ENCODE measurements around the gene FAM135A. TPM values are rescaled to one million over a fixed set of nuclear protein-coding genes. Genes with fewer than 3 reads are reported as not detected.

Gene FAM135A
- total and polyA plus RNA-seq, 3 donors from 2014 or later, result 21.7 to 68.9 (median 67.0) TPM

GRCh38 chr6:70379473-70380013, 33.8 kb upstream of the FAM135A start:
- DNase-seq, result no peak
- intact Hi-C loops (cut with DNase I; ENCODE audit: low total_unique reads), result no loop called here
- H3K4me3 ChIP-seq, result no peak overlapping the region
- whole genome bisulfite sequencing, 2 donors, result 73 to 83% methylated on average over 4 of the region's 4 CpGs
- no peaks in the 10 kb centered on the region for H3K4me1 ChIP-seq
- H3K27me3 ChIP-seq, result no peaks in the 10 kb centered on the region
- H3K27ac ChIP-seq, result no peak overlapping the region
- no peaks in the 10 kb centered on the region for H3K36me3 ChIP-seq (ENCODE audit: low read depth, missing control alignments)
- no peak for TF ChIP-seq POLR2A (IDR thresholded peaks at IDR 0.05)
- TF ChIP-seq, protein P1, sequence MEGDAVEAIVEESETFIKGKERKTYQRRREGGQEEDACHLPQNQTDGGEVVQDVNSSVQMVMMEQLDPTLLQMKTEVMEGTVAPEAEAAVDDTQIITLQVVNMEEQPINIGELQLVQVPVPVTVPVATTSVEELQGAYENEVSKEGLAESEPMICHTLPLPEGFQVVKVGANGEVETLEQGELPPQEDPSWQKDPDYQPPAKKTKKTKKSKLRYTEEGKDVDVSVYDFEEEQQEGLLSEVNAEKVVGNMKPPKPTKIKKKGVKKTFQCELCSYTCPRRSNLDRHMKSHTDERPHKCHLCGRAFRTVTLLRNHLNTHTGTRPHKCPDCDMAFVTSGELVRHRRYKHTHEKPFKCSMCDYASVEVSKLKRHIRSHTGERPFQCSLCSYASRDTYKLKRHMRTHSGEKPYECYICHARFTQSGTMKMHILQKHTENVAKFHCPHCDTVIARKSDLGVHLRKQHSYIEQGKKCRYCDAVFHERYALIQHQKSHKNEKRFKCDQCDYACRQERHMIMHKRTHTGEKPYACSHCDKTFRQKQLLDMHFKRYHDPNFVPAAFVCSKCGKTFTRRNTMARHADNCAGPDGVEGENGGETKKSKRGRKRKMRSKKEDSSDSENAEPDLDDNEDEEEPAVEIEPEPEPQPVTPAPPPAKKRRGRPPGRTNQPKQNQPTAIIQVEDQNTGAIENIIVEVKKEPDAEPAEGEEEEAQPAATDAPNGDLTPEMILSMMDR (IDR thresholded peaks at IDR 0.05), result no peak
- no peaks in the 10 kb centered on the region for H3K9me3 ChIP-seq

GRCh38 chr6:70380252-70380651, 33.1 kb upstream of the FAM135A start:
- TF ChIP-seq, protein P1 (IDR thresholded peaks at IDR 0.05), result no peak
- TF ChIP-seq POLR2A (IDR thresholded peaks at IDR 0.05), result no peak
- H3K27me3 ChIP-seq, result no peaks in the 10 kb centered on the region
- no peak overlapping the region for H3K27ac ChIP-seq
- intact Hi-C loops (cut with DNase I; ENCODE audit: low total_unique reads), result no loop called here
- H3K4me3 ChIP-seq, result no peak overlapping the region
- H3K9me3 ChIP-seq, result no peaks in the 10 kb centered on the region
- H3K4me1 ChIP-seq, result no peaks in the 10 kb centered on the region
- H3K36me3 ChIP-seq (ENCODE audit: low read depth, missing control alignments), result no peaks in the 10 kb centered on the region
- WGBS, 2 donors, result 87 to 91% methylated on average over 5 of the region's 5 CpGs
- no peak for DNase-seq

DNA sequence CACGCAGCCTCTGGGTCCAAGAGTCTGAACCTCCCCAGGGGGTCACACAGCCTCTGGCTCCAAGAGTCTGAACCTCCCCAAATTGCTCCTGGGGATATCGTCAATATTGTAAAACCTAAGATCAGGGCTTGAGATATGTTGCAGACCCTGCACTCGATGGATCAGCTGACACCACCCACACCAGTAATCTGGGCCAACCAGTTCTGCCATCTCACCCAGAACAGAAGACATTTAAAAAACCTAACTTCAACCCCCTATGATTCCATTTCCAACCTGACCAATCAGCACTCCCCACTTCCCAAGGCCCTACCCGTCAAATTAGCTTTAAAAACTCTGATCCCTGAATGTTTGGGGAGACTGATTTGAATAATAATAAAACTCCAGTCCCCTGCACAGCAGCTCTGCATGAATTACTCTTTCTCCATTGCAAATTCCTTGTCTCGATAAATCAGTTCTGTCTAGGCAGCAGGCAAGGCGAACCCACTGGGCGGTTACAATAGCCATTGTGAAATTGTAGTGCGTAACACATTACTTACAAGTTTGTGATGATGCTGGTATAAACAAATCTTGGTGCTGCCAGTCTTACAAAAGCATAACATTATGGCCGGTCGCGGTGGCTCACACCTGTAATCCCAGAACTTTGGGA, 32.4 kb upstream of the FAM135A start:
- TF ChIP-seq, protein P1 (IDR thresholded peaks at IDR 0.05), result no peak
- TF ChIP-seq POLR2A (IDR thresholded peaks at IDR 0.05), result no peak
- Histone ChIP-seq H3K4me3 (no peak overlapping the region), H3K36me3 (ENCODE audit: low read depth, missing control alignments) (no peaks in the 10 kb centered on the region), H3K27ac (no peak overlapping the region), H3K4me1 (no peaks in the 10 kb centered on the region), H3K27me3 (no peaks in the 10 kb centered on the region), H3K9me3 (no peaks in the 10 kb centered on the region)
- 94 to 95% methylated on average over 11 of the region's 11 CpGs for WGBS, 2 donors
- no peak for DNase-seq
- intact Hi-C loops (cut with DNase I; ENCODE audit: low total_unique reads), result no loop called here

- H3K36me3 ChIP-seq (ENCODE audit: low read depth, missing control alignments), result no peaks in the 10 kb centered on the region
- DNase-seq, result no peak
- H3K27ac ChIP-seq, result no peak overlapping the region
- intact Hi-C loops (cut with DNase I; ENCODE audit: low total_unique reads), result no loop called here
- 84 to 90% methylated on average over 5 of the region's 5 CpGs for WGBS, 2 donors
- TF ChIP-seq, protein P1 (IDR thresholded peaks at IDR 0.05), result no peak
- TF ChIP-seq POLR2A (IDR thresholded peaks at IDR 0.05), result no peak
- H3K4me3 ChIP-seq, result no peak overlapping the region
- no peaks in the 10 kb centered on the region for H3K27me3 ChIP-seq
- H3K4me1 ChIP-seq, result no peaks in the 10 kb centered on the region
- no peaks in the 10 kb centered on the region for H3K9me3 ChIP-seq
Measured at GRCh38 chr6:70381417-70381782, 31.9 kb upstream of the FAM135A start.

DNA sequence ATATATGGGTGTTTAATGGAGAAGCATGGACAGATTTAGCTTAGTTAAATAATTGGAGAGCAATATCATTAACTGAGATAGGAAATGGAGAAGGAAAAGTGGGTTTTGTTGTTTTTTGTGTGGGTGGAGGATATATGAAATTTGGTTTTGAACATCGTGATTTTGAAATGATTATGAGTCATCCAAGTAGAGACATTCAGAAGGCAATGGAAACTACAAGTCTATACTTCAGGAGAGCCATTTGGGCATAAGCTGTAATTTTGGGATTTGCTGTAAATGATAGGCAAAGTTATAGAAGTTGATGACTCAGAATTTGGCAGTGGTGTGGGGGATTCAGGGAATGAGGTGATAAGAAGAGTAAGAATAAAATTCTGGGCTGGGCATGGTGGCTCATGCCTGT, 27.4 kb upstream of the FAM135A start:
- DNase-seq, result no peak
- no peaks in the 10 kb centered on the region for H3K27me3 ChIP-seq
- H3K9me3 ChIP-seq, result no peaks in the 10 kb centered on the region
- no peaks in the 10 kb centered on the region for H3K36me3 ChIP-seq (ENCODE audit: low read depth, missing control alignments)
- WGBS, 2 donors, result 67 to 73% methylated on average over 1 of the region's 1 CpG
- intact Hi-C loops (cut with DNase I; ENCODE audit: low total_unique reads), result no loop called here
- H3K27ac ChIP-seq, result no peak overlapping the region
- no peak overlapping the region for H3K4me3 ChIP-seq
- TF ChIP-seq POLR2A (IDR thresholded peaks at IDR 0.05), result no peak
- TF ChIP-seq, protein P1 (IDR thresholded peaks at IDR 0.05), result no peak
- H3K4me1 ChIP-seq, result no peaks in the 10 kb centered on the region

Measured in testis (tissue), 3 donors.